ENCODE results near the gene WNT5B.

- TF ChIP-seq, protein P1, sequence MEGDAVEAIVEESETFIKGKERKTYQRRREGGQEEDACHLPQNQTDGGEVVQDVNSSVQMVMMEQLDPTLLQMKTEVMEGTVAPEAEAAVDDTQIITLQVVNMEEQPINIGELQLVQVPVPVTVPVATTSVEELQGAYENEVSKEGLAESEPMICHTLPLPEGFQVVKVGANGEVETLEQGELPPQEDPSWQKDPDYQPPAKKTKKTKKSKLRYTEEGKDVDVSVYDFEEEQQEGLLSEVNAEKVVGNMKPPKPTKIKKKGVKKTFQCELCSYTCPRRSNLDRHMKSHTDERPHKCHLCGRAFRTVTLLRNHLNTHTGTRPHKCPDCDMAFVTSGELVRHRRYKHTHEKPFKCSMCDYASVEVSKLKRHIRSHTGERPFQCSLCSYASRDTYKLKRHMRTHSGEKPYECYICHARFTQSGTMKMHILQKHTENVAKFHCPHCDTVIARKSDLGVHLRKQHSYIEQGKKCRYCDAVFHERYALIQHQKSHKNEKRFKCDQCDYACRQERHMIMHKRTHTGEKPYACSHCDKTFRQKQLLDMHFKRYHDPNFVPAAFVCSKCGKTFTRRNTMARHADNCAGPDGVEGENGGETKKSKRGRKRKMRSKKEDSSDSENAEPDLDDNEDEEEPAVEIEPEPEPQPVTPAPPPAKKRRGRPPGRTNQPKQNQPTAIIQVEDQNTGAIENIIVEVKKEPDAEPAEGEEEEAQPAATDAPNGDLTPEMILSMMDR (IDR thresholded peaks at IDR 0.05), result no peak
- no peak for TF ChIP-seq POLR2A (IDR thresholded peaks at IDR 0.05)
Measured at GRCh38 chr12:1644534-1645438, 15.8 kb downstream of the WNT5B start.

All from tibial nerve (tissue), 3 donors.